GM18519 (cell line): ENCODE results near the gene ANHX.

ENCODE experiments used
- ATAC-seq: cut with Tn5 transposase; IDR thresholded peaks from one replicate; pipeline ENCODE4 v1.9.1; 2021; ENCODE audit warnings: mild to moderate bottlenecking, moderate library complexity; ENCODE audit not compliant: unreplicated experiment, low FRiP score

ANHX gene

DNA sequence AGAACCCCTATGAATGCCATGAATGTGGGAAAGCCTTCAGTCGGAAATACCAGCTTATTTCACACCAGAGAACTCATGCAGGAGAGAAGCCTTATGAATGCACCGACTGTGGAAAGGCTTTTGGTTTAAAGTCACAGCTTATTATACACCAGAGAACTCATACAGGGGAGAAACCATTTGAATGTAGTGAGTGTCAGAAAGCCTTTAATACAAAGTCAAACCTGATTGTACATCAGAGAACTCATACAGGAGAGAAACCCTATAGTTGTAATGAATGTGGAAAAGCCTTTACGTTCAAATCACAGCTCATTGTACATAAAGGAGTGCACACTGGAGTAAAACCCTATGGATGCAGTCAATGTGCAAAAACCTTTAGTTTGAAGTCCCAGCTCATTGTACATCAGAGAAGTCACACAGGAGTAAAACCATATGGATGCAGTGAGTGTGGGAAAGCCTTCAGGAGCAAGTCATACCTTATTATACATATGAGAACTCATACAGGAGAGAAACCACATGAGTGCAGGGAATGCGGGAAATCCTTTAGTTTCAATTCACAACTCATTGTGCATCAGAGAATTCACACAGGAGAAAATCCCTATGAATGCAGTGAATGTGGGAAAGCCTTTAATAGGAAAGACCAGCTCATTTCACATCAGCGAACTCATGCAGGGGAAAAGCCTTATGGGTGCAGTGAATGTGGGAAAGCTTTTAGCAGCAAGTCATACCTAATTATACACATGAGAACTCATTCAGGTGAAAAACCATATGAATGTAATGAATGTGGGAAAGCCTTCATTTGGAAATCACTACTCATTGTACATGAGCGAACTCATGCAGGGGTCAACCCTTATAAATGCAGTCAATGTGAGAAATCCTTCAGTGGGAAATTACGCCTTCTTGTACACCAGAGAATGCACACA, 32.1 kb downstream of the ANHX start:
- no peak for ATAC-seq

DNA sequence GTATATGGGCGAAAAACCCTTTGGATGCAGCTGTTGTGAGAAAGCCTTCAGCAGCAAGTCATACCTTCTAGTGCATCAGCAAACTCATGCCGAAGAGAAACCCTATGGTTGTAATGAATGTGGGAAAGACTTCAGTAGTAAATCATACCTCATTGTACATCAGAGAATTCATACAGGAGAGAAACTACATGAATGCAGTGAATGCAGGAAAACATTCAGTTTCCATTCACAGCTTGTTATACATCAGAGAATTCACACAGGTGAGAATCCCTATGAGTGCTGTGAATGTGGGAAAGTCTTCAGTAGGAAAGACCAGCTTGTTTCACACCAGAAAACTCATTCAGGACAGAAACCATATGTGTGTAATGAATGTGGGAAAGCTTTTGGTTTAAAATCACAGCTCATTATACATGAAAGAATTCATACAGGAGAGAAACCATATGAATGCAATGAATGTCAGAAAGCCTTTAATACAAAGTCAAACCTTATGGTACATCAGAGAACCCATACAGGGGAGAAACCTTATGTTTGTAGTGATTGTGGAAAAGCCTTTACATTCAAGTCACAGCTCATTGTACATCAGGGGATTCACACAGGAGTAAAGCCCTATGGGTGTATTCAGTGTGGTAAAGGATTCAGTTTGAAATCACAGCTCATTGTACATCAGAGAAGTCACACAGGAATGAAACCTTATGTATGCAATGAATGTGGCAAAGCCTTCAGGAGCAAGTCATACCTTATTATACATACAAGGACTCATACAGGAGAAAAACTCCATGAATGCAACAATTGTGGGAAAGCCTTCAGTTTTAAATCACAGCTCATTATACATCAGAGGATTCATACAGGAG, 33.0 kb downstream of the ANHX start:
- ATAC-seq = no peak

DNA sequence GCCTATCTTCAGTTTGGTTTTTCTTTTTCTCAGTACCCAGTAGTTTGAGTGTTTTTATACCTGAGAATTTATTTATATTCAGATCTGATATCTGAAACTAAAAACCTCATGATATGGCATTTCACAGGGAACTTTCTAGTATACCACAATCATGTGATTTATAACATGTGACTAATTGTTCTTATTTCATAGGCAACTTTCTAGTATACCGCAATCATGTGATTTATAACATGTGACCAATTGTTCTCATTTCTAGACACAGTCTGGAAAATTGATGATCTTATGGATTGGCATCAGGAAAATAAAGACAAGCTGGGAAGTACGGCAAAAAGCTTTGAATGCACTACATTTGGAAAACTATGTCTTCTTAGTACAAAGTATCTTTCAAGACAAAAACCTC, 33.8 kb downstream of the ANHX start:
- ATAC-seq = no peak

GRCh38 chr12:133192847-133193246, 42.8 kb downstream of the ANHX start:
- no peak for ATAC-seq

GRCh38 chr12:133190176-133190575, 45.5 kb downstream of the ANHX start:
- no peak for ATAC-seq

GRCh38 chr12:133181238-133181959, 54.3 kb downstream of the ANHX start, which contains the start of gene ZNF268:
ZNF268 (plus strand) TSS chr12:133181495; CDS start chr12:133181998, 503 bp downstream.
- peak; percentile 89 for ATAC-seq

- no peak for ATAC-seq
Observed at GRCh38 chr12:133180669-133181068, 55.0 kb downstream of the ANHX start.

DNA sequence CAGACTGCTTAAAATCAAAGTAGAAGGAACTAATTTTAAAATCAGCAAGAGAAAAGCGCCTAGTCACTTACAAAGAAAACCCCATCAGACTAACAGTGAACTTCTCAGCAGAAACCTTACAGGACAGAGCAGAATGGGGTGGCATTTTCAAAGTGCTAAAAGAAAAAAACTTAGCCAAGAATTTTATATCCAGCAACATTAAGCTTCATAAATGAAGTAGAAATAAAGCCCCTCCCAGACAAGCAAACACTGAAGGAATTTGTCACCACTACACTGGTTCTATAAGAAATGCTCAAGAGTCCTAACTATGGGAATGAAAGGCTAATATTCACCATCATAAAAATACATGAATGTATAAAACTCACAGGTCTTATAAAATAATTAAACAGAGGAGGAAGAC, 60.8 kb downstream of the ANHX start:
- no peak for ATAC-seq

GRCh38 chr12:133172491-133172890, 63.2 kb downstream of the ANHX start:
- ATAC-seq = no peak
